Subcutaneous adipose tissue (tissue), 4 donors: ENCODE data around the gene THG1L. TPM values are rescaled to one million over a fixed set of nuclear protein-coding genes. Genes with fewer than 3 reads are reported as not detected.

ENCODE experiments used
- CTCF ChIP-seq: fragments of 450-650 bp; IDR thresholded peaks from one replicate; pipeline ENCODE4 v1.5.1; 2016; ENCODE audit warnings: low read depth, mild to moderate bottlenecking, control low read depth, antibody characterized with exemption, moderate library complexity
- total RNA-seq, 4 donors: library from RNA; depleted of rRNA; stranded (reverse); fragments of >200 nt; gene quantifications; one replicate each; pipeline ENCODE4 v1.1.0, GENCODE V29; 2016

THG1L gene
- total RNA-seq, 4 donors from 2014 or later = 7.0 to 13.2 (median 9.3) TPM

GRCh38 chr5:157735991-157736390 lies 4.8 kb downstream of the THG1L start:
- no peak for TF ChIP-seq CTCF

- no peak for TF ChIP-seq CTCF
These were observed 8.4 kb downstream of the THG1L start for GRCh38 chr5:157739388-157740228.

- TF ChIP-seq CTCF = no peak
These were observed 9.0 kb downstream of the THG1L start for GRCh38 chr5:157740229-157740610.

GRCh38 chr5:157741131-157741530 lies 9.9 kb downstream of the THG1L start:
- no peak for TF ChIP-seq CTCF

GRCh38 chr5:157743163-157744050 lies 12.2 kb downstream of the THG1L start, which contains the start of gene LSM11:
Gene LSM11, plus strand, starts transcription at chr5:157743712. Its CDS starts 39 bp downstream, at chr5:157743751.
- no peak for TF ChIP-seq CTCF

- TF ChIP-seq CTCF = no peak
These were observed 13.1 kb downstream of the THG1L start for GRCh38 chr5:157744051-157745011.
